ENCODE results near the gene SDR42E1.

The SDR42E1 gene

DNA sequence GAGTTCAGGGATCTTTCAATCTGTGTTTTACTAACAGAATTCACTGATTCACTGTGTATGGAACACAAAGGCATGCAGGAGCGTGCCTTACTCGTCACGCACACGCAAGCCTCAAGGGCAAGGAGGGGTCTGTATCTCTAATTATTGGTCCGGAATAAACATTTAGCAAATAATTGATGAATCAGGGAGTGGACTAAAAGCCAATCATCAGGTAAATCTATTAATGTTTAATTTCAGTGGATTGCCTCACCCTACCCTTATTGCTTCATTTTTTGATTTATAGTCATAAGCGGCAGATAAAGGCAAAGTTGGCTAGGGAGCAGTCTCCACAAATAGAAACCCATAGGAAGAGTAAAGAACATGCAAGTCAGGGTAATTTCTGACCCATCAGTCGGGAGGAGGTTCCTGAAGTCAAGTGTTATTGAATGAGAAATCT, 16.4 kb upstream of the SDR42E1 start:
- no peaks in the 10 kb centered on the region for H3K79me2 ChIP-seq (ENCODE audit: low read length)
- no peaks in the 10 kb centered on the region for H3K4me1 ChIP-seq (ENCODE audit: low read length)
- H3F3A ChIP-seq (ENCODE audit: insufficient read depth, low read length), result no peaks in the 10 kb centered on the region
- no peaks in the 10 kb centered on the region for H3K9me2 ChIP-seq (replicated peaks; ENCODE audit: insufficient read depth, low read length)
- no peak overlapping the region for H3K27ac ChIP-seq (ENCODE audit: low read length)
- H3K27me3 ChIP-seq (replicated peaks; ENCODE audit: insufficient read depth, low read length), result no peaks in the 10 kb centered on the region
- no peak overlapping the region for H3K9ac ChIP-seq (ENCODE audit: low read length)
- H3K4me3 ChIP-seq (ENCODE audit: low read length), result no peak overlapping the region
- no peaks in the 10 kb centered on the region for H3K9me3 ChIP-seq (replicated peaks; ENCODE audit: insufficient read depth, low read length)
- H3K36me3 ChIP-seq (replicated peaks; ENCODE audit: insufficient read depth, low read length), result no peaks in the 10 kb centered on the region
- no peak for DNase-seq
- H4K20me1 ChIP-seq (ENCODE audit: insufficient read depth, low read length), result no peaks in the 10 kb centered on the region
- H3K4me2 ChIP-seq (ENCODE audit: low read depth, low read length), result no peak overlapping the region
- H2AFZ ChIP-seq (ENCODE audit: low read length), result no peak overlapping the region
- TF ChIP-seq EZH2phosphoT487 (IDR thresholded peaks at IDR 0.05; ENCODE audit: low read length) (no peak), EZH2 (optimal IDR thresholded peaks at IDR 0.05; ENCODE audit: low read depth, low read length) (no peak)
- TF ChIP-seq, protein P1, sequence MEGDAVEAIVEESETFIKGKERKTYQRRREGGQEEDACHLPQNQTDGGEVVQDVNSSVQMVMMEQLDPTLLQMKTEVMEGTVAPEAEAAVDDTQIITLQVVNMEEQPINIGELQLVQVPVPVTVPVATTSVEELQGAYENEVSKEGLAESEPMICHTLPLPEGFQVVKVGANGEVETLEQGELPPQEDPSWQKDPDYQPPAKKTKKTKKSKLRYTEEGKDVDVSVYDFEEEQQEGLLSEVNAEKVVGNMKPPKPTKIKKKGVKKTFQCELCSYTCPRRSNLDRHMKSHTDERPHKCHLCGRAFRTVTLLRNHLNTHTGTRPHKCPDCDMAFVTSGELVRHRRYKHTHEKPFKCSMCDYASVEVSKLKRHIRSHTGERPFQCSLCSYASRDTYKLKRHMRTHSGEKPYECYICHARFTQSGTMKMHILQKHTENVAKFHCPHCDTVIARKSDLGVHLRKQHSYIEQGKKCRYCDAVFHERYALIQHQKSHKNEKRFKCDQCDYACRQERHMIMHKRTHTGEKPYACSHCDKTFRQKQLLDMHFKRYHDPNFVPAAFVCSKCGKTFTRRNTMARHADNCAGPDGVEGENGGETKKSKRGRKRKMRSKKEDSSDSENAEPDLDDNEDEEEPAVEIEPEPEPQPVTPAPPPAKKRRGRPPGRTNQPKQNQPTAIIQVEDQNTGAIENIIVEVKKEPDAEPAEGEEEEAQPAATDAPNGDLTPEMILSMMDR (IDR thresholded peaks at IDR 0.05; ENCODE audit: low read length), result no peak

DNA sequence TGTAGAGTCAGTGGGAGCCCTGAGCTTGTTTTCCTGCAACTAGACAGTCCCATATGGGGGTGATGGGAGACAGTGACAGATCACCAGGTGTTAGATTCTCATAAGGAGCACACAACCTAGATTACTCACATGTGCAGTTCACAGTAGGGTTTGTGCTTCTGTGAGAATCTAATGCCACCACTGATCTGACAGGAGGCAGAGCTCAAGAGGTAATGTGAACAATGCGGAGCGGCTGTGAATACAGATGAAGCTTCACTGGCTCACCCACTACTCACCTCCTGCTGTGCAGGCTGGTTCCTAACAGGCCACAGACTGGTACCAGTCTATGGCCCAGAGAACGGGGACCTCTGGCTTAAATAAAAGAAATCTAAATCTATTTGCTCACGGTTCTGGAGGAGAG, 13.6 kb upstream of the SDR42E1 start:
- no peak for DNase-seq
- Histone ChIP-seq H3K4me3 (ENCODE audit: low read length) (no peak overlapping the region), H3K36me3 (replicated peaks; ENCODE audit: insufficient read depth, low read length) (no peaks in the 10 kb centered on the region), H3K27ac (ENCODE audit: low read length) (no peak overlapping the region), H3K9me2 (replicated peaks; ENCODE audit: insufficient read depth, low read length) (no peaks in the 10 kb centered on the region), H2AFZ (ENCODE audit: low read length) (no peak overlapping the region), H3F3A (ENCODE audit: insufficient read depth, low read length) (no peaks in the 10 kb centered on the region), H3K79me2 (ENCODE audit: low read length) (no peaks in the 10 kb centered on the region), H3K9me3 (replicated peaks; ENCODE audit: insufficient read depth, low read length) (no peaks in the 10 kb centered on the region), H3K4me2 (ENCODE audit: low read depth, low read length) (no peak overlapping the region), H3K9ac (ENCODE audit: low read length) (no peak overlapping the region), H4K20me1 (ENCODE audit: insufficient read depth, low read length) (no peaks in the 10 kb centered on the region), H3K27me3 (replicated peaks; ENCODE audit: insufficient read depth, low read length) (no peaks in the 10 kb centered on the region), H3K4me1 (ENCODE audit: low read length) (no peaks in the 10 kb centered on the region)
- TF ChIP-seq EZH2 (optimal IDR thresholded peaks at IDR 0.05; ENCODE audit: low read depth, low read length) (no peak), EZH2phosphoT487 (IDR thresholded peaks at IDR 0.05; ENCODE audit: low read length) (no peak)
- TF ChIP-seq, protein P1 (IDR thresholded peaks at IDR 0.05; ENCODE audit: low read length), result no peak

DNA sequence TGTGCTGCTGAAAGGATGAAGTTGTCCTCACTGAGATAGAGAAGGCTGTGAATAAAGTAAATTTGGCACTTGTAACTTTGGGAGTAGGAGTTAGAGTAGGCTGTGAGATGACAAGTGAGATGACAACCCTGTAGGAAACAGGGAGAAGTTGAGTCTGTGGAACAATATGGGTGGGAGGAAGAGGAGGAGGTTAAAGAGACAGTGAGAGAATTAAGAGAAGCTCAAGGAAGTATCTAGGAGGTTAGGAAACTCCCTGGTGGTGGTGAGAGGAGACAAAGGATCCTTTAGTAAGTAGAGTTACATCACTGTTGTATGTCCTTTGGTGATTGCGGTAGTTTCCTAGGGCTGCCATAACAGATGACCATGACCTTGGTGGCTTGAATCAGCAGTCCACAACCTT, 13.0 kb upstream of the SDR42E1 start:
- H3K4me3 ChIP-seq (ENCODE audit: low read length), result no peak overlapping the region
- no peaks in the 10 kb centered on the region for H3K4me1 ChIP-seq (ENCODE audit: low read length)
- no peak overlapping the region for H3K9ac ChIP-seq (ENCODE audit: low read length)
- no peak overlapping the region for H3K27ac ChIP-seq (ENCODE audit: low read length)
- no peak for DNase-seq
- no peaks in the 10 kb centered on the region for H4K20me1 ChIP-seq (ENCODE audit: insufficient read depth, low read length)
- H3K9me3 ChIP-seq (replicated peaks; ENCODE audit: insufficient read depth, low read length), result no peaks in the 10 kb centered on the region
- no peak overlapping the region for H3K4me2 ChIP-seq (ENCODE audit: low read depth, low read length)
- no peak for TF ChIP-seq EZH2 (optimal IDR thresholded peaks at IDR 0.05; ENCODE audit: low read depth, low read length)
- TF ChIP-seq, protein P1 (IDR thresholded peaks at IDR 0.05; ENCODE audit: low read length), result no peak
- TF ChIP-seq EZH2phosphoT487 (IDR thresholded peaks at IDR 0.05; ENCODE audit: low read length), result no peak
- H3K27me3 ChIP-seq (replicated peaks; ENCODE audit: insufficient read depth, low read length), result no peaks in the 10 kb centered on the region
- H2AFZ ChIP-seq (ENCODE audit: low read length), result no peak overlapping the region
- no peaks in the 10 kb centered on the region for H3K79me2 ChIP-seq (ENCODE audit: low read length)
- H3F3A ChIP-seq (ENCODE audit: insufficient read depth, low read length), result no peaks in the 10 kb centered on the region
- no peaks in the 10 kb centered on the region for H3K9me2 ChIP-seq (replicated peaks; ENCODE audit: insufficient read depth, low read length)
- H3K36me3 ChIP-seq (replicated peaks; ENCODE audit: insufficient read depth, low read length), result no peaks in the 10 kb centered on the region
